GM23248 (cell line): ENCODE results near the gene ST7. TPM values are rescaled to one million over a fixed set of nuclear protein-coding genes. Genes with fewer than 3 reads are reported as not detected.

Experiments used
- DNase-seq: peaks from one replicate; pipeline ENCODE4 v3.0.0-alpha.2; 2015
- H2AFZ ChIP-seq: fragments of 200-600 bp; sonication (generic); 2 replicates; pipeline ENCODE4 v1.6.1; 2016; ENCODE audit warnings: antibody characterized with exemption
- H3F3A ChIP-seq: fragments of 200-600 bp; sonication (generic); 2 replicates; pipeline ENCODE4 v1.6.1; 2016; ENCODE audit warnings: mild to moderate bottlenecking, antibody characterized with exemption, mixed run types; ENCODE audit not compliant: insufficient read depth
- H3K27ac ChIP-seq: fragments of 200-600 bp; sonication (generic); 2 replicates; pipeline ENCODE4 v1.5.1; 2016; ENCODE audit warnings: mild to moderate bottlenecking
- H3K27me3 ChIP-seq: fragments of 200-600 bp; sonication (generic); replicated peaks from 2 replicates; pipeline ENCODE4 v1.6.1; 2016; ENCODE audit warnings: mild to moderate bottlenecking; ENCODE audit not compliant: insufficient read depth
- H3K36me3 ChIP-seq: fragments of 200-600 bp; sonication (generic); 2 replicates; pipeline ENCODE4 v1.6.1; 2016; ENCODE audit warnings: low read depth, mild to moderate bottlenecking
- H3K4me1 ChIP-seq: fragments of 200-600 bp; sonication (generic); 2 replicates; pipeline ENCODE4 v1.6.1; 2016; ENCODE audit warnings: mild to moderate bottlenecking; ENCODE audit not compliant: insufficient read depth
- H3K4me2 ChIP-seq: fragments of 200-600 bp; sonication (generic); one replicate; pipeline ENCODE4 v1.6.1; 2016; ENCODE audit warnings: mild to moderate bottlenecking; ENCODE audit not compliant: unreplicated experiment
- H3K4me3 ChIP-seq: fragments of 200-600 bp; sonication (generic); 2 replicates; pipeline ENCODE4 v1.5.1; 2016; ENCODE audit warnings: mild to moderate bottlenecking
- H3K79me2 ChIP-seq: fragments of 200-600 bp; sonication (generic); 2 replicates; pipeline ENCODE4 v1.6.1; 2016; ENCODE audit warnings: mild to moderate bottlenecking; ENCODE audit not compliant: insufficient read depth
- H3K9ac ChIP-seq: fragments of 200-600 bp; sonication (generic); 2 replicates; pipeline ENCODE4 v1.6.1; 2016; ENCODE audit warnings: mild to moderate bottlenecking
- H3K9me2 ChIP-seq: fragments of 200-600 bp; sonication (generic); 2 replicates; pipeline ENCODE4 v1.6.1; 2016; ENCODE audit warnings: mixed run types, mild to moderate bottlenecking, moderate library complexity; ENCODE audit not compliant: insufficient read depth
- H3K9me3 ChIP-seq: fragments of 200-600 bp; sonication (generic); one replicate; pipeline ENCODE4 v1.6.1; 2017; ENCODE audit warnings: low read depth
- H4K20me1 ChIP-seq: fragments of 200-600 bp; sonication (generic); 2 replicates; pipeline ENCODE4 v1.6.0; 2016; ENCODE audit not compliant: insufficient read depth
- EZH2 ChIP-seq: fragments of 200-600 bp; sonication (generic); IDR thresholded peaks from 2 replicates; pipeline ENCODE4 v1.6.1; 2018; ENCODE audit warnings: antibody characterized with exemption, mild to moderate bottlenecking; ENCODE audit not compliant: insufficient read depth, poor library complexity, severe bottlenecking
- EZH2phosphoT487 ChIP-seq: fragments of 200-600 bp; sonication (generic); IDR thresholded peaks from 2 replicates; pipeline ENCODE4 v1.6.1; 2018; ENCODE audit warnings: antibody characterized with exemption, moderate library complexity, mild to moderate bottlenecking, low read depth; ENCODE audit not compliant: insufficient read depth
- WGBS, 2 experiments: methylation state at CpG; one replicate each; pipeline ENCODE4 v1.1.6; 2015 to 2017; ENCODE audit warnings: low lambda C conversion rate in 2 of 2, low coverage in 1 of 2; ENCODE audit errors: missing lambda C conversion rate in 2 of 2; 5-methylcytosine and 5-hydroxymethylcytosine counted together
- in situ Hi-C: fragments of 300-500 bp; cut with MboI; formaldehyde crosslinking; loops from 2 replicates; pipeline ENCODE4 v1.15.0; 2020
- polyA plus RNA-seq: library from polyadenylated mRNA; unstranded; fragments of >200 nt; fragmentation: Nextera tagmentation; extraction: Ambion mirVana; gene quantifications from 2 replicates; pipeline ENCODE4 v1.2.1, GENCODE V29; 2016
- total RNA-seq: library from RNA; depleted of rRNA; stranded (reverse); fragments of >200 nt; shearing (Covaris generic); gene quantifications from 2 replicates; pipeline ENCODE4 v1.2.3, GENCODE V29; 2014

Gene ST7
- total and polyA plus RNA-seq, 2 experiments from 2014 or later = 17.8 to 21.9 TPM

DNA sequence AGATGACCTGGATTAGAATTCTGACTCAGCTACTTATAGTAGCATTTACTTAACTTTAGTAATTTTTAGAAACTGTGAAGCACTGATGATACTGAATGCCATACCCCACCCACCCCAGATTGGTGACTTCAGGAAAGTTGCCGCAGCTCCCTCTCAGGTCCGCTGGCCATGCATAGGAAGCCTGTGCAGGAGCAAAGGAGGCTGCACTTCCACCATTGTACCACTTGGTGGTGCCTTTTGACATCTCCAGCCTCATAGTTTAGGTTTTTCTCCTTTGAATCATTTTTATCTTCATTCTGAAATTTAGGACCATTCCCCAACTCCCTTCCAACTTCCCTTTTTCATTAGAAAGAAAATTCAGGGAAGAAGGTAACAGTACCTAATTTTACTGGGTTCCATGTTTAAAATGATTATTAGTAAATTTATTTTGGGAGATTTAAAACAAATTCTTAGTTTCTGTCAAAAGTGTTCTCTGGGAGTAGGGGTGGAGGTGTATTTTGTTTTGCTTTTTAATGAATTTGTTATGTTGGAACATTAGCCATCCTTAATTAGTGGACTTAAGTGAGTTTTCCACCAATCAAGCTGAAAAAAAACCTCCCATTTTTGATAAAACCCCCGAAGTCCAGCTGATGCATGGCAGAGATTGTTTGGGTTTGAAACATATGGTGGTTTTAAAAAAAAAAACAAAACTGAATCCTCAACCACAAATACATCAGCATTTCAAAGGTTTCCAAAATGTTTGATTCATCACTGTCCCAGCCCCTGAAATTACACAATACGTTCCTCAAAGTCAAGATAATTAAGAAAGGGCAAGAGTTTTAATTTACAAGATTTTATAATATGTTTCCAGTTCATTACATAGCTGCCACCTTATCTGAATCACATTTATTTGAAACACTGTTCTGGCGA, 259.9 kb downstream of the ST7 start:
- in situ Hi-C loops = loop anchor here (10.0 kb wide), 1 partner anchor 172 kb away; no protein-coding TSS in a partner anchor
- Histone ChIP-seq H3K36me3 (no peaks in the 10 kb centered on the region; the same call in 1 of the 2 replicates), H3K9me2 (no peaks in the 10 kb centered on the region), H3K9ac (peak overlapping the region; percentile 33; the same call in 1 of the 2 replicates), H3K4me1 (peaks cover 28% of the 10 kb centered on the region), H3K4me3 (0 out of 2 replicates have a peak overlapping the region, but pooled peaks have one; percentile 10), H3K79me2 (no peaks in the 10 kb centered on the region), H3K4me2 (peak overlapping the region; percentile 73), H3F3A (peaks cover 12% of the 10 kb centered on the region), H2AFZ (no peak overlapping the region), H3K27ac (peak overlapping the region; percentile 25; the same call in 1 of the 2 replicates), H3K27me3 (no peaks in the 10 kb centered on the region), H3K9me3 (no peaks in the 10 kb centered on the region), H4K20me1 (no peaks in the 10 kb centered on the region)
- TF ChIP-seq EZH2 (no peak), EZH2phosphoT487 (no peak)
- DNase-seq = peak; percentile 73
- WGBS, 2 experiments = 46 to 55% methylated on average over 5 of the region's 5 CpGs

DNA sequence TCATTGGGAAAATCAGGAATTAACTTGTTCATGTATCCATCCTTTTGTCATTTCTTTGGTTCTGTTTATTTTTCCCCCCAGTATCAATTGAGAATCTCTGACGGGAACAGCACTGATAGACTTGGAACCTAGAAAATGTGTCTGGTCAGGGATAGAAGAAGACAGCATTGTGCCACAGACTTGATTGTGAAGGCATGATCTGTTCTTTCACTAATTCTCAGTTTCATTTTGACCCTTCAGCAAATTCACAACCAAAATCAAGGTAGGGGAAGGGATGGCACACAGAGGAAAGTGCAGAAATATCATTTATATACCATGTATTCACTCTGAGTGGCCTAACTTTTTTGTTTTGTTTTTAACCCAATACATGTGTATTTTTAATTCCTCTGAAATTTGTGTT, 262.7 kb downstream of the ST7 start:
- TF ChIP-seq EZH2phosphoT487 = no peak
- no peak for TF ChIP-seq EZH2
- Histone ChIP-seq H3K9me2 (no peaks in the 10 kb centered on the region), H3K4me1 (peaks cover 45% of the 10 kb centered on the region), H3K9me3 (no peaks in the 10 kb centered on the region), H3K4me2 (no peak overlapping the region), H3K4me3 (no peak overlapping the region), H3K27ac (no peak overlapping the region), H3K9ac (no peak overlapping the region), H3F3A (peaks cover 13% of the 10 kb centered on the region), H3K36me3 (no peaks in the 10 kb centered on the region), H3K79me2 (no peaks in the 10 kb centered on the region), H4K20me1 (no peaks in the 10 kb centered on the region), H2AFZ (no peak overlapping the region), H3K27me3 (no peaks in the 10 kb centered on the region)
- no peak for DNase-seq
- 97 to 100% methylated on average over 1 of the region's 1 CpG for WGBS, 2 experiments
- in situ Hi-C loops = loop anchor here (10.0 kb wide), 1 partner anchor 169 kb away; no protein-coding TSS in a partner anchor

DNA sequence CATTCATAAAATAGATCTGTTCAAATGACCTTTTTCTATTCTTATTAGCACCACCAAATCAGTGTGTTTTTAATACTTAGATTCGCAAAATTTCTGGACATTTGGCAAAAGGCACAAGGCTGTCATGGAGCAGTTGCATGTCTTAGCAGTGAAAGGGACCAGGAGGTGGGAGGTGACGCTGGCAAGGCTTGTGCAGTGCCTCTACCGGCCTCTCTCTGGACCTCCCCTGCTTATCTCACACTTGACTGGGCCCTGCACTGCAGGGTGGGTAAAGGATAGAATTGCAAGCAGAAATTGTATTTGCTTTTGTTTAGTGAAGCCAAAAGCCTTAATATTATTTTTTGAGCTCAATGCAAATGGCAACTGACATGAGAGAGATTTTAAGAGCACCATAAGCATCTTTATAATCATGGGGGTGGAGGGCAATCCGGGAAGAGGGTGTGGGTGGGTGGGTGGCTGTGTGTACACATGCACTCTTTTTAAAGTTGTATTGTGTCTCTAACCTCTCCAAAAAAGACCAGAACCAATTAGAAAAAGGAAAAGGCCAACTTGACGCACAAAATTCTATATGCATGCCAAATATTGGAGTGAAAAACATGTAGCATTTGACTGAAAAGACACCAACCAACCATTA, 263.3 kb downstream of the ST7 start:
- in situ Hi-C loops = loop anchor here (10.0 kb wide), 1 partner anchor 168 kb away; no protein-coding TSS in a partner anchor

More for the DNA sequence above, 263.3 kb downstream of the ST7 start:
- H3K4me3 ChIP-seq = no peak overlapping the region
- H3K79me2 ChIP-seq = no peaks in the 10 kb centered on the region
- H3K9me3 ChIP-seq = no peaks in the 10 kb centered on the region
- 91 to 94% methylated on average over 5 of the region's 5 CpGs for WGBS, 2 experiments
- H3K4me1 ChIP-seq = peaks cover 45% of the 10 kb centered on the region
- no peak overlapping the region for H3K4me2 ChIP-seq
- H3K9me2 ChIP-seq = no peaks in the 10 kb centered on the region
- H3K27ac ChIP-seq = no peak overlapping the region
- no peaks in the 10 kb centered on the region for H4K20me1 ChIP-seq
- TF ChIP-seq EZH2phosphoT487 = no peak
- TF ChIP-seq EZH2 = no peak
- no peaks in the 10 kb centered on the region for H3K27me3 ChIP-seq
- H3K9ac ChIP-seq = no peak overlapping the region
- H3F3A ChIP-seq = peaks cover 13% of the 10 kb centered on the region
- H2AFZ ChIP-seq = no peak overlapping the region
- no peak for DNase-seq
- no peaks in the 10 kb centered on the region for H3K36me3 ChIP-seq
